Measurements from ENCODE around the gene LRRC42.

Gene LRRC42

GRCh38 chr1:53948291-53948690 is 2.1 kb downstream of the LRRC42 start:
- peaks cover 39% of the 10 kb centered on the region for H3K4me1 Mint-ChIP-seq (ENCODE audit: low read depth)
- H3K27me3 Mint-ChIP-seq: no peaks in the 10 kb centered on the region
- no peak for DNase-seq
- H3K27ac Mint-ChIP-seq: no peak overlapping the region
- peaks cover 66% of the 10 kb centered on the region for H3K36me3 Mint-ChIP-seq (ENCODE audit: low read depth)
- peak overlapping the region; percentile 96 for H3K4me3 Mint-ChIP-seq
- no peaks in the 10 kb centered on the region for H3K9me3 Mint-ChIP-seq

- H3K36me3 Mint-ChIP-seq (ENCODE audit: low read depth): peaks cover 68% of the 10 kb centered on the region
- H3K4me3 Mint-ChIP-seq: no peak overlapping the region
- H3K4me1 Mint-ChIP-seq (ENCODE audit: low read depth): peaks cover 30% of the 10 kb centered on the region
- no peaks in the 10 kb centered on the region for H3K9me3 Mint-ChIP-seq
- no peaks in the 10 kb centered on the region for H3K27me3 Mint-ChIP-seq
- H3K27ac Mint-ChIP-seq: peak overlapping the region; percentile 53
- no peak for DNase-seq
These were observed 3.2 kb downstream of the LRRC42 start for GRCh38 chr1:53949023-53949990.

- Mint-ChIP-seq H3K27me3 (no peaks in the 10 kb centered on the region), H3K9me3 (no peaks in the 10 kb centered on the region)
These were observed 5.5 kb downstream of the LRRC42 start for GRCh38 chr1:53951697-53952096.

GRCh38 chr1:53954128-53954527 is 8.0 kb downstream of the LRRC42 start:
- peaks cover 77% of the 10 kb centered on the region for H3K36me3 Mint-ChIP-seq (ENCODE audit: low read depth)
- no peaks in the 10 kb centered on the region for H3K9me3 Mint-ChIP-seq
- no peak for DNase-seq
- no peak overlapping the region for H3K4me3 Mint-ChIP-seq
- H3K27ac Mint-ChIP-seq: no peak overlapping the region
- H3K4me1 Mint-ChIP-seq (ENCODE audit: low read depth): peaks cover 10% of the 10 kb centered on the region
- H3K27me3 Mint-ChIP-seq: no peaks in the 10 kb centered on the region

More at GRCh38 chr1:53951697-53952096, 5.5 kb downstream of the LRRC42 start:
- H3K36me3 Mint-ChIP-seq (ENCODE audit: low read depth): peaks cover 74% of the 10 kb centered on the region
- H3K4me3 Mint-ChIP-seq: no peak overlapping the region
- no peak for DNase-seq
- H3K4me1 Mint-ChIP-seq (ENCODE audit: low read depth): peaks cover 22% of the 10 kb centered on the region
- H3K27ac Mint-ChIP-seq: no peak overlapping the region

GRCh38 chr1:53956308-53957168 is 10.4 kb downstream of the LRRC42 start:
- Mint-ChIP-seq H3K27me3 (no peaks in the 10 kb centered on the region), H3K4me1 (ENCODE audit: low read depth) (peaks cover 10% of the 10 kb centered on the region), H3K4me3 (no peak overlapping the region), H3K9me3 (no peaks in the 10 kb centered on the region), H3K36me3 (ENCODE audit: low read depth) (peaks cover 82% of the 10 kb centered on the region), H3K27ac (peak overlapping the region; percentile 58)
- DNase-seq: no peak

GRCh38 chr1:53957194-53957818 is 11.2 kb downstream of the LRRC42 start:
- H3K27ac Mint-ChIP-seq: peak overlapping the region; percentile 58

GRCh38 chr1:53959664-53960250 is 13.6 kb downstream of the LRRC42 start:
- Mint-ChIP-seq H3K36me3 (ENCODE audit: low read depth) (peaks cover 81% of the 10 kb centered on the region), H3K27me3 (no peaks in the 10 kb centered on the region), H3K4me1 (ENCODE audit: low read depth) (peaks cover 10% of the 10 kb centered on the region), H3K27ac (no peak overlapping the region), H3K4me3 (no peak overlapping the region), H3K9me3 (no peaks in the 10 kb centered on the region)
- no peak for DNase-seq

More at GRCh38 chr1:53957194-53957818, 11.2 kb downstream of the LRRC42 start:
- peaks cover 82% of the 10 kb centered on the region for H3K36me3 Mint-ChIP-seq (ENCODE audit: low read depth)
- H3K4me1 Mint-ChIP-seq (ENCODE audit: low read depth): peaks cover 10% of the 10 kb centered on the region
- no peaks in the 10 kb centered on the region for H3K27me3 Mint-ChIP-seq
- no peak for DNase-seq
- H3K4me3 Mint-ChIP-seq: no peak overlapping the region
- no peaks in the 10 kb centered on the region for H3K9me3 Mint-ChIP-seq

- Mint-ChIP-seq H3K4me3 (no peak overlapping the region), H3K4me1 (ENCODE audit: low read depth) (peaks cover under 1% of the 10 kb centered on the region), H3K27ac (no peak overlapping the region), H3K9me3 (no peaks in the 10 kb centered on the region), H3K27me3 (no peaks in the 10 kb centered on the region), H3K36me3 (ENCODE audit: low read depth) (peaks cover 82% of the 10 kb centered on the region)
- no peak for DNase-seq
These were observed 16.2 kb downstream of the LRRC42 start for GRCh38 chr1:53962395-53962794.

GRCh38 chr1:53963460-53963859 is 17.3 kb downstream of the LRRC42 start:
- no peaks in the 10 kb centered on the region for H3K9me3 Mint-ChIP-seq
- no peaks in the 10 kb centered on the region for H3K27me3 Mint-ChIP-seq
- DNase-seq: no peak
- no peak overlapping the region for H3K4me3 Mint-ChIP-seq
- no peak overlapping the region for H3K27ac Mint-ChIP-seq
- peaks cover 87% of the 10 kb centered on the region for H3K36me3 Mint-ChIP-seq (ENCODE audit: low read depth)
- H3K4me1 Mint-ChIP-seq (ENCODE audit: low read depth): no peaks in the 10 kb centered on the region

GRCh38 chr1:53964109-53964508 is 18.0 kb downstream of the LRRC42 start:
- peaks cover 88% of the 10 kb centered on the region for H3K36me3 Mint-ChIP-seq (ENCODE audit: low read depth)
- no peaks in the 10 kb centered on the region for H3K27me3 Mint-ChIP-seq
- H3K4me1 Mint-ChIP-seq (ENCODE audit: low read depth): no peaks in the 10 kb centered on the region
- no peak overlapping the region for H3K27ac Mint-ChIP-seq
- no peak for DNase-seq
- H3K9me3 Mint-ChIP-seq: no peaks in the 10 kb centered on the region
- H3K4me3 Mint-ChIP-seq: no peak overlapping the region

GRCh38 chr1:53966794-53967193 is 20.6 kb downstream of the LRRC42 start:
- Mint-ChIP-seq H3K4me3 (no peak overlapping the region), H3K4me1 (ENCODE audit: low read depth) (peaks cover 3% of the 10 kb centered on the region), H3K27me3 (no peaks in the 10 kb centered on the region), H3K9me3 (no peaks in the 10 kb centered on the region), H3K27ac (no peak overlapping the region), H3K36me3 (ENCODE audit: low read depth) (peaks cover 83% of the 10 kb centered on the region)
- DNase-seq: no peak

GRCh38 chr1:53967409-53968124 is 21.4 kb downstream of the LRRC42 start:
- Mint-ChIP-seq H3K4me1 (ENCODE audit: low read depth) (peaks cover 6% of the 10 kb centered on the region), H3K4me3 (no peak overlapping the region), H3K36me3 (ENCODE audit: low read depth) (peaks cover 78% of the 10 kb centered on the region), H3K9me3 (no peaks in the 10 kb centered on the region), H3K27me3 (no peaks in the 10 kb centered on the region), H3K27ac (peak overlapping the region; percentile 61)
- DNase-seq: no peak

- no peak for DNase-seq
- no peak overlapping the region for H3K4me3 Mint-ChIP-seq
- no peaks in the 10 kb centered on the region for H3K27me3 Mint-ChIP-seq
- peaks cover 73% of the 10 kb centered on the region for H3K36me3 Mint-ChIP-seq (ENCODE audit: low read depth)
- no peak overlapping the region for H3K27ac Mint-ChIP-seq
- peaks cover 6% of the 10 kb centered on the region for H3K4me1 Mint-ChIP-seq (ENCODE audit: low read depth)
- no peaks in the 10 kb centered on the region for H3K9me3 Mint-ChIP-seq
These were observed 22.0 kb downstream of the LRRC42 start for GRCh38 chr1:53968125-53968513.
